ENCODE results near the gene GAS1. TPM values are rescaled to one million over a fixed set of nuclear protein-coding genes. Genes with fewer than 3 reads are reported as not detected.

Gene GAS1
- total RNA-seq, 1 donor from 2014 or later: 11.0 TPM

DNA sequence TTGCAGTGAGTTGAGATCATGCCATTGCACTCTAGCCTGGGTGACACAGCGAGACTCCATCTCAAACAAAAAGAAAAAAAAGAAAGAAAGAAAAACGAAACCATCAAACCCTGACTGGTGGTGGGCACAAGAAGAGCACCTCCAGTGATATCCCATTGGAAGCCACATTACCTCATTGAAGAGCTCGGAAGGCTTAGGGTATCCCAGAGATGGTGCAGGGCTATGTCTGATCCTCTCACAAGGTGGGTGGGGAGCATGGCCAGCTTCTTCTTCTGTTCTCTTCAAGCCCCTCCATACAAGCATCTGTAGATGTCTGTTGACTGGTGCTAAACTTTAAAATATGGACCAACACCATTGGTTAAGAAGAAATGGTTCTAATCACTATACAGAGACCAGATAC is 45.8 kb downstream of the GAS1 start:
- Histone ChIP-seq H3K36me3 (no peaks in the 10 kb centered on the region), H3K27ac (replicated peaks) (no peak overlapping the region), H3K9me3 (replicated peaks) (peaks cover 8% of the 10 kb centered on the region), H3K4me1 (peaks cover 6% of the 10 kb centered on the region), H3K27me3 (ENCODE audit: low read depth) (peaks cover 67% of the 10 kb centered on the region), H3K4me3 (no peak overlapping the region)
- intact Hi-C loops (cut with micrococcal nuclease): no loop called here
- DNase-seq: no peak
- TF ChIP-seq, protein P1, sequence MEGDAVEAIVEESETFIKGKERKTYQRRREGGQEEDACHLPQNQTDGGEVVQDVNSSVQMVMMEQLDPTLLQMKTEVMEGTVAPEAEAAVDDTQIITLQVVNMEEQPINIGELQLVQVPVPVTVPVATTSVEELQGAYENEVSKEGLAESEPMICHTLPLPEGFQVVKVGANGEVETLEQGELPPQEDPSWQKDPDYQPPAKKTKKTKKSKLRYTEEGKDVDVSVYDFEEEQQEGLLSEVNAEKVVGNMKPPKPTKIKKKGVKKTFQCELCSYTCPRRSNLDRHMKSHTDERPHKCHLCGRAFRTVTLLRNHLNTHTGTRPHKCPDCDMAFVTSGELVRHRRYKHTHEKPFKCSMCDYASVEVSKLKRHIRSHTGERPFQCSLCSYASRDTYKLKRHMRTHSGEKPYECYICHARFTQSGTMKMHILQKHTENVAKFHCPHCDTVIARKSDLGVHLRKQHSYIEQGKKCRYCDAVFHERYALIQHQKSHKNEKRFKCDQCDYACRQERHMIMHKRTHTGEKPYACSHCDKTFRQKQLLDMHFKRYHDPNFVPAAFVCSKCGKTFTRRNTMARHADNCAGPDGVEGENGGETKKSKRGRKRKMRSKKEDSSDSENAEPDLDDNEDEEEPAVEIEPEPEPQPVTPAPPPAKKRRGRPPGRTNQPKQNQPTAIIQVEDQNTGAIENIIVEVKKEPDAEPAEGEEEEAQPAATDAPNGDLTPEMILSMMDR (IDR thresholded peaks at IDR 0.05; ENCODE audit: borderline replicate concordance): no peak

Measured in left ventricle myocardium inferior (tissue), 1 donor.